ENCODE measurements around the gene C19orf12. TPM values are rescaled to one million over a fixed set of nuclear protein-coding genes. Genes with fewer than 3 reads are reported as not detected.

Gene C19orf12
- total RNA-seq, 1 donor = 48.5 TPM

DNA sequence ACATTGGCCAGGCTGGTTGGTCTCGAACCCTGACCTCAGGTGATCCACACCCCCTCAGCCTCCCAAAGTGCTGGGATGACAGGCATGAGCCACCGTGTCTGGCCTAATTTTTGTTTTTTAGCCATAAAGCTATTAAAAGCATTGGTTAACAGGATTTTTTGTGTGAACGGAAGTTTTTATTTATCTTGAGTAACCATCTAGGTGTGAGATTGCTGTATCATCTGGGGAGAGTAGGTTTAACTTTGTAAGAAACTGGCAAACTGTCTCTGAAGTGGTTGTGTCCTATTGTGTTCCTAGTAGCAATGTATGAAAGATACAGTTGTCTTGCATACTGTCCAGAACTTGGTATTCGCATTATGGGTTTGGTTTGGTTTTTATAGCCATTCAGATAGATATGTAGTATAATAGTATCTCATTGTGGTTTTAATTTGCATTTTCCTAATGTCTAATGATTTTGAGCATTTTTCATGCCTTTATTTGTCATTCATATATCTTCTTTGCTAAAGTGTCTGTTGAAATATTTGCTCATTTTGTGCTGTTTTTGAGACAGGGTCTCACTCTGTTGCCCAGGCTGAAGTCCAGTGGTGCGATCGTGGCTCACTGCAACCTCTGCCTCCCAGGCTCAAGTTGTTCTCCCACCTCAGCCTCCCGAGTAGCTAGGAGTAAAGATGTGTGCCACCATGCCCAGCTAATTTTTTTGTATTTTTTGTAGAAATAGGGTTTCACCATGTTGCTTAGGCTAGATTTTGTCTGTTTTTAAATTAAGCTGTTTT lies 63.3 kb downstream of the C19orf12 start:
- H3K27ac ChIP-seq (ENCODE audit: low read depth, low read length) = no peak overlapping the region
- H3K27me3 ChIP-seq (ENCODE audit: insufficient read depth, low read length) = peaks cover 2% of the 10 kb centered on the region
- no peaks in the 10 kb centered on the region for H3K79me2 ChIP-seq (ENCODE audit: insufficient read depth, low read length)
- H4K20me1 ChIP-seq (ENCODE audit: insufficient read depth, low read length) = no peaks in the 10 kb centered on the region
- H3K9me3 ChIP-seq (ENCODE audit: low read depth, low read length) = no peaks in the 10 kb centered on the region
- H3K36me3 ChIP-seq (ENCODE audit: insufficient read depth, low read length) = no peaks in the 10 kb centered on the region
- no peak for DNase-seq (ENCODE audit: insufficient read length, low spot score, missing footprints)
- H3K4me2 ChIP-seq (ENCODE audit: insufficient read depth, low read length) = no peak overlapping the region
- no peak overlapping the region for H2AFZ ChIP-seq (ENCODE audit: low read length)
- TF ChIP-seq, protein P1, sequence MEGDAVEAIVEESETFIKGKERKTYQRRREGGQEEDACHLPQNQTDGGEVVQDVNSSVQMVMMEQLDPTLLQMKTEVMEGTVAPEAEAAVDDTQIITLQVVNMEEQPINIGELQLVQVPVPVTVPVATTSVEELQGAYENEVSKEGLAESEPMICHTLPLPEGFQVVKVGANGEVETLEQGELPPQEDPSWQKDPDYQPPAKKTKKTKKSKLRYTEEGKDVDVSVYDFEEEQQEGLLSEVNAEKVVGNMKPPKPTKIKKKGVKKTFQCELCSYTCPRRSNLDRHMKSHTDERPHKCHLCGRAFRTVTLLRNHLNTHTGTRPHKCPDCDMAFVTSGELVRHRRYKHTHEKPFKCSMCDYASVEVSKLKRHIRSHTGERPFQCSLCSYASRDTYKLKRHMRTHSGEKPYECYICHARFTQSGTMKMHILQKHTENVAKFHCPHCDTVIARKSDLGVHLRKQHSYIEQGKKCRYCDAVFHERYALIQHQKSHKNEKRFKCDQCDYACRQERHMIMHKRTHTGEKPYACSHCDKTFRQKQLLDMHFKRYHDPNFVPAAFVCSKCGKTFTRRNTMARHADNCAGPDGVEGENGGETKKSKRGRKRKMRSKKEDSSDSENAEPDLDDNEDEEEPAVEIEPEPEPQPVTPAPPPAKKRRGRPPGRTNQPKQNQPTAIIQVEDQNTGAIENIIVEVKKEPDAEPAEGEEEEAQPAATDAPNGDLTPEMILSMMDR (IDR thresholded peaks at IDR 0.05; ENCODE audit: extremely low read depth, low read depth, low read length) = no peak
- H3K4me1 ChIP-seq (ENCODE audit: insufficient read depth, low read length) = no peaks in the 10 kb centered on the region
- no peak overlapping the region for H3K4me3 ChIP-seq (ENCODE audit: insufficient read depth, low read length)

DNA sequence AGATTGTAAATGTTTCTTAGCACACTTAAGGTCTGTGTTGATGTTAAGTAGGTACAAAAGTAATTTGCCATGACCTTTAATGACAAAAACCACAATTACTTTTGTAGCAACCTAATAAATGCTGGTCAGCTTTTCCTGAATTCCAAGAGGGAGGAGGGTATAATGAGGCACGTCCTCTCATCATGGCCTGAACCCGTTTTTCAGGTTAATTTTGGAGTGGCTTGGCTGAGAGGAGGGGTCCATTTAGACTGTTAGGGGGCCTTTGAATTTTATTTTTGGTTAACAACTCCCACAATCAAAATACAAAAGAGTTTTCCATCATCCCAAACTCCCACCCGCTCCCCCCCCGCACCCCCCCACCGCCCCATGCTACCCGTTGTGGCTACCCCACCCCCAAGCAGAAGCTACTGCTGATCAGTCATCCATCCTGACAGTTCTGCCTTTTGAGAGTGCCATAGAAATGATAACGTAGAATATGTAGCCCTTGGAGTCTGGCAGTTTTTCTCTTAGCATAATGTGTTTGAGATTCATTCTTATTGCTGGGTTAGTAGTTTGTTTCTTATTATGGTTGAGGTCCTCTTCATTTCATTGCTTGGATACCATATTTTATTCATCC lies 64.2 kb downstream of the C19orf12 start:
- no peak overlapping the region for H3K4me2 ChIP-seq (ENCODE audit: insufficient read depth, low read length)
- H3K27me3 ChIP-seq (ENCODE audit: insufficient read depth, low read length) = peaks cover 2% of the 10 kb centered on the region
- no peaks in the 10 kb centered on the region for H3K9me3 ChIP-seq (ENCODE audit: low read depth, low read length)
- H3K79me2 ChIP-seq (ENCODE audit: insufficient read depth, low read length) = no peaks in the 10 kb centered on the region
- peaks cover 5% of the 10 kb centered on the region for H3K4me1 ChIP-seq (ENCODE audit: insufficient read depth, low read length)
- DNase-seq (ENCODE audit: insufficient read length, low spot score, missing footprints) = no peak
- H3K4me3 ChIP-seq (ENCODE audit: insufficient read depth, low read length) = no peak overlapping the region
- H4K20me1 ChIP-seq (ENCODE audit: insufficient read depth, low read length) = no peaks in the 10 kb centered on the region
- no peak overlapping the region for H3K27ac ChIP-seq (ENCODE audit: low read depth, low read length)
- TF ChIP-seq, protein P1 (IDR thresholded peaks at IDR 0.05; ENCODE audit: extremely low read depth, low read depth, low read length) = no peak
- no peak overlapping the region for H2AFZ ChIP-seq (ENCODE audit: low read length)
- no peaks in the 10 kb centered on the region for H3K36me3 ChIP-seq (ENCODE audit: insufficient read depth, low read length)

Other genes with a start within 250 kb of the C19orf12 start
- gene VSTM2B, start 189.3 kb downstream of the C19orf12 start, total RNA-seq = not detected in 2 replicates
- 59.4 and 61.0 TPM in 2 replicates for gene POP4, start 109.0 kb downstream of the C19orf12 start, total RNA-seq
- gene PLEKHF1, start 49.8 kb downstream of the C19orf12 start, total RNA-seq = 86.9 and 106 TPM in 2 replicates
- gene CCNE1, start 96.7 kb upstream of the C19orf12 start, total RNA-seq = 4.7 and 5.0 TPM in 2 replicates
- gene URI1, start 227.0 kb upstream of the C19orf12 start, total RNA-seq = 72.8 and 86.1 TPM in 2 replicates